KMS-11 (cell line): ENCODE data around the gene METTL9.
A peak's percentile ranks its signal among the peaks of the same experiment; 100 is the strongest.

Source experiments
- H2AFZ ChIP-seq: fragments of 200-600 bp; sonication (generic); 2 replicates; pipeline ENCODE4 v1.6.1; 2016; ENCODE audit warnings: antibody characterized with exemption, mixed run types, low read depth
- H3K27ac ChIP-seq: fragments of 200-600 bp; sonication (generic); 2 replicates; pipeline ENCODE4 v1.6.1; 2016; ENCODE audit warnings: mild to moderate bottlenecking, mixed run types
- H3K27me3 ChIP-seq: fragments of 200-600 bp; sonication (generic); 2 replicates; pipeline ENCODE4 v1.6.1; 2017; ENCODE audit warnings: mild to moderate bottlenecking, low read depth, mixed run types, moderate library complexity; ENCODE audit not compliant: insufficient read depth
- H3K36me3 ChIP-seq: fragments of 200-600 bp; sonication (generic); 2 replicates; pipeline ENCODE4 v1.6.1; 2017; ENCODE audit warnings: mild to moderate bottlenecking, mixed run types; ENCODE audit not compliant: insufficient read depth
- H3K4me1 ChIP-seq: fragments of 200-600 bp; sonication (generic); 2 replicates; pipeline ENCODE4 v1.6.1; 2016; ENCODE audit warnings: mild to moderate bottlenecking, low read depth, mixed run types; ENCODE audit not compliant: poor library complexity, severe bottlenecking
- H3K4me2 ChIP-seq: fragments of 200-600 bp; sonication (generic); 2 replicates; pipeline ENCODE4 v1.7.0; 2016; ENCODE audit warnings: mild to moderate bottlenecking, mixed run types
- H3K4me3 ChIP-seq: fragments of 200-600 bp; sonication (generic); IDR thresholded peaks from 2 replicates; pipeline ENCODE4 v1.6.1; 2017; ENCODE audit warnings: low read depth, low read length, mixed read lengths; ENCODE audit not compliant: insufficient read depth
- H3K79me2 ChIP-seq: fragments of 200-600 bp; sonication (generic); 2 replicates; pipeline ENCODE4 v1.6.1; 2016; ENCODE audit warnings: low read depth, mixed run types; ENCODE audit not compliant: insufficient read depth
- H3K9ac ChIP-seq: fragments of 200-600 bp; sonication (generic); 2 replicates; pipeline ENCODE4 v1.6.1; 2016; ENCODE audit warnings: mild to moderate bottlenecking, mixed run types
- H4K20me1 ChIP-seq: fragments of 200-600 bp; sonication (generic); 2 replicates; pipeline ENCODE4 v1.6.1; 2016; ENCODE audit warnings: mild to moderate bottlenecking, mixed run types; ENCODE audit not compliant: insufficient read depth
- TF ChIP-seq, protein P1 (sequence below): fragments of 200-600 bp; sonication (generic); conservative IDR thresholded peaks from 2 replicates; pipeline ENCODE4 v1.6.1; 2017; ENCODE audit warnings: low read depth, mild to moderate bottlenecking, antibody characterized with exemption, low read length, moderate library complexity, mixed read lengths

METTL9 gene

DNA sequence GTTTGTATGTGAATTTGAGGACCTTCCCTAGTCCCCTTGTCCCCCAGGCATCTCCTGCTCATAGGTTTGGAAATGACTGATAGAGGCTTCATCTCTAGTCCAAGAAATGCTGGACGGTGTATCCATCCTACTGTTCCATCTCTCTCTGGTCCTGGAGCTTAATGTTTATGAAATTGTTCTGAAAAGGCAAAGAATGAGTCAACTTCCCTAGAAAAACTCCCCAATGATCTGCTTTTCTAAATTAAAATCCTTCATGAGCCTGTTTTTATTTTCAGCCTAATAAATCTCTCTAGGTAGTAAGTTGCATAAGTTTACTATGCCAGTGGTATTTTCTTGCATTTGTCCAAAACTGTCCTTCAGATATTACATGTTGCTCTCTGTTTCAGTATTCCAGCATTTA is 55.1 kb downstream of the METTL9 start:
- Histone ChIP-seq H3K4me3 (no peak overlapping the region), H3K4me1 (peaks cover 31% of the 10 kb centered on the region), H3K79me2 (no peaks in the 10 kb centered on the region), H4K20me1 (no peaks in the 10 kb centered on the region), H3K4me2 (no peak overlapping the region), H2AFZ (no peak overlapping the region), H3K27ac (no peak overlapping the region), H3K27me3 (no peaks in the 10 kb centered on the region), H3K36me3 (no peaks in the 10 kb centered on the region), H3K9ac (no peak overlapping the region)
- TF ChIP-seq, protein P1, sequence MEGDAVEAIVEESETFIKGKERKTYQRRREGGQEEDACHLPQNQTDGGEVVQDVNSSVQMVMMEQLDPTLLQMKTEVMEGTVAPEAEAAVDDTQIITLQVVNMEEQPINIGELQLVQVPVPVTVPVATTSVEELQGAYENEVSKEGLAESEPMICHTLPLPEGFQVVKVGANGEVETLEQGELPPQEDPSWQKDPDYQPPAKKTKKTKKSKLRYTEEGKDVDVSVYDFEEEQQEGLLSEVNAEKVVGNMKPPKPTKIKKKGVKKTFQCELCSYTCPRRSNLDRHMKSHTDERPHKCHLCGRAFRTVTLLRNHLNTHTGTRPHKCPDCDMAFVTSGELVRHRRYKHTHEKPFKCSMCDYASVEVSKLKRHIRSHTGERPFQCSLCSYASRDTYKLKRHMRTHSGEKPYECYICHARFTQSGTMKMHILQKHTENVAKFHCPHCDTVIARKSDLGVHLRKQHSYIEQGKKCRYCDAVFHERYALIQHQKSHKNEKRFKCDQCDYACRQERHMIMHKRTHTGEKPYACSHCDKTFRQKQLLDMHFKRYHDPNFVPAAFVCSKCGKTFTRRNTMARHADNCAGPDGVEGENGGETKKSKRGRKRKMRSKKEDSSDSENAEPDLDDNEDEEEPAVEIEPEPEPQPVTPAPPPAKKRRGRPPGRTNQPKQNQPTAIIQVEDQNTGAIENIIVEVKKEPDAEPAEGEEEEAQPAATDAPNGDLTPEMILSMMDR: no peak

DNA sequence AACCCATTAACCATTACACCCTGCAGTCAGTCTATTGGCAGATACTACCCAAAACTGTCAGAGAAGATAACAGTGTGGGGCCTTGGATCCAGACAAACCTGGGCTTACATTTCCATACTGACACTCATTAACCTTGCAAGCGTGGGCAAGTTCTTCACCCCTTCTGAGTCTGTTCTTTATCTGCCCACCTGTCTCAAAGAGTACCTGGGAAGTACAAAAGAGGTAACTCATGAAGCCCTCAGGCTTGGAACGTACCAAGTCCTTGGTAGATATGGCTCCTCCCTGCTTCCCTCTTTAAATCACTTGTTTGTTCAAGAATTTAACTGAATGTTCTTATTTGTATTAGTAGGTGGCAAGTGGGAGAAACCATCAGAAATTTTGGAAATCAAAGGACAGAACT is 55.5 kb downstream of the METTL9 start:
- no peaks in the 10 kb centered on the region for H4K20me1 ChIP-seq
- no peaks in the 10 kb centered on the region for H3K36me3 ChIP-seq
- TF ChIP-seq, protein P1: no peak
- no peaks in the 10 kb centered on the region for H3K27me3 ChIP-seq
- no peak overlapping the region for H3K4me3 ChIP-seq
- no peak overlapping the region for H3K27ac ChIP-seq
- no peak overlapping the region for H3K9ac ChIP-seq
- H2AFZ ChIP-seq: no peak overlapping the region
- no peaks in the 10 kb centered on the region for H3K79me2 ChIP-seq
- H3K4me2 ChIP-seq: no peak overlapping the region
- H3K4me1 ChIP-seq: peaks cover 31% of the 10 kb centered on the region

DNA sequence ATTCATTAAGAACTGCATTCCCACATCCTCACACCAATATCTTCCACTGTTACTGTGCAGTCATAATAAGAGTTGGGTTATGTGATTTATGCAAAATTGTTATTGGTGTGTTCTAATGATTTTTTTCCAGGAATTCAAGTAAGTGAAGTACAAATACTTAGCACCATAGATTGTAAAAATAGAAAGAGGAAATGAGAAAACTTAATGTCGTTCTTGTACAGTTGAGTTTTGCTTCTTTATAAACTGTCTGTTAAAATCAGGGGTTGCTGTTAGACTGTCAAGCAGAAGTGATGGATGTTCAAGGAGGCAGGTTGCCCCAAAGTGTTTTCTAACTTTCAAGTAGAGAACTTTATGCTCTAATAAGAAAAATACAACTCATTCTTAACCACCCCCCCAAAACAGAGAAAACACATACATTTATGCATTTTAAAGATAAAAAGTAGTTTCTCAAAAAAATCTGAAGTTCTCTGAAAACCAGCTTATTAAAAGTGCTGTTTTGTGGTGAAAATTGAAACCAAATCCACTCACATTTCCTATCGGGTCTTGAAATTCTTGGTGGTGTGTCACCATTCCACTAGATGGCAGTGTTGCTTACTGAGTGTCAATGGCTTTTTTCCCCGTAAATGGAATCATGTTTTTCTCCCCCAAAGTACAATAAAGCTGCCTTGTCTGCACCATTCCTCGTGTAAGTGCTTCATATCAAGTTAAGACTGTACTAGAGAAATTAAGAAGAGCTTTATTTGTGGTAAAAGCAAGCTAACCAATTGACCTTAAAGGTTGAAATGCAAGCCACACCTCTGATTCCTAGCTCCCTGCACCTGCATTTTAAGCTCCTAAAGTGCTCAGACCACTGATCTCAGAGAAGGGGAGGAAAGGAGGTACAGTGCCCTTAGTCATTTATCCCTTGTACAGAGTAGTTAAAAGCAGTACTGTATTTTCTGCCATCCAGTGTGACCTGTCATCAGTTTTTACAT is 57.7 kb downstream of the METTL9 start:
- no peak overlapping the region for H3K4me3 ChIP-seq
- H4K20me1 ChIP-seq: no peaks in the 10 kb centered on the region
- no peaks in the 10 kb centered on the region for H3K36me3 ChIP-seq
- H3K4me1 ChIP-seq: peaks cover 31% of the 10 kb centered on the region
- H3K27ac ChIP-seq: peak overlapping the region; percentile 22; the same call in 1 of the 2 replicates
- no peak overlapping the region for H2AFZ ChIP-seq
- H3K79me2 ChIP-seq: no peaks in the 10 kb centered on the region
- TF ChIP-seq, protein P1: peak; percentile 94
- no peak overlapping the region; the same call in 1 of the 2 replicates for H3K9ac ChIP-seq
- H3K4me2 ChIP-seq: peak overlapping the region; percentile 55
- H3K27me3 ChIP-seq: no peaks in the 10 kb centered on the region

DNA sequence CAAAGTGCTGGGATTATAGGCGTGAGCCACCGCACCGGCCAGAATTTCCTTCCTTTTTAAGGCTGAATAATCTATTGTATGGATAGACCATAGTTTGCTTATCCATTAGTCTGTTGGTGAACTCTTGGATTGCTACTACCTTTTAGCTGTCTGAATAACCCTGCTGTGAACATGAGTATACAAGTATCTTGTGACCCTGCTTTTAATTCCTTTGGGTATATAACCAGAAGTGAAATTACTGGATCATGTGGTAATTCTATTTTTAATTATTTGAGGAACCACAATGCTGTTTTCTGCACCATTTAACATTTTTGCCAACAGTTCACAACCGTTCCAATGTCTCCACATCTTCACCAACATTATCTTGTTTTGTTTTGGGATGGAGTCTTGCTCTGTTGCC is 59.7 kb downstream of the METTL9 start:
- H3K27me3 ChIP-seq: no peaks in the 10 kb centered on the region
- H3K36me3 ChIP-seq: no peaks in the 10 kb centered on the region
- no peak overlapping the region for H3K27ac ChIP-seq
- no peak overlapping the region for H2AFZ ChIP-seq
- H3K4me3 ChIP-seq: no peak overlapping the region
- no peaks in the 10 kb centered on the region for H4K20me1 ChIP-seq
- peaks cover 31% of the 10 kb centered on the region for H3K4me1 ChIP-seq
- no peak overlapping the region for H3K4me2 ChIP-seq
- TF ChIP-seq, protein P1: no peak
- no peak overlapping the region for H3K9ac ChIP-seq
- H3K79me2 ChIP-seq: no peaks in the 10 kb centered on the region
